HL-60 (cell line): ENCODE data around the gene QSOX2.
"Not testable (repeated sequence)": the region's sequence is repeated elsewhere in the genome, so short reads cannot be mapped to it uniquely, and the experiment has no call there.

Source experiments
- DNase-seq, 2 experiments: peaks; one replicate each; pipeline ENCODE4 v3.0.0-alpha.2; 2010 to 2020; ENCODE audit warnings: low read depth in 1 of 2, low spot score in 1 of 2
- H3K27ac ChIP-seq: fragments of 250-450 bp; sonication (Bioruptor Pico); replicated peaks from 2 replicates; pipeline ENCODE4 v1.5.1; 2020; ENCODE audit warnings: mild to moderate bottlenecking, moderate library complexity
- H3K27me3 ChIP-seq: fragments of 250-450 bp; sonication (Bioruptor Pico); 2 replicates; pipeline ENCODE4 v1.5.1; 2021; ENCODE audit warnings: mild to moderate bottlenecking, moderate library complexity; ENCODE audit not compliant: insufficient read depth, poor library complexity, severe bottlenecking
- H3K4me3 ChIP-seq: replicated peaks from 2 replicates; pipeline ENCODE4 v1.5.1; 2011; ENCODE audit warnings: mild to moderate bottlenecking, control low read depth, low read length; ENCODE audit not compliant: insufficient read depth
- CTCF ChIP-seq: IDR thresholded peaks from one replicate; pipeline ENCODE4 v1.5.1; 2011; ENCODE audit warnings: low read length, control low read depth, inconsistent platforms; ENCODE audit not compliant: insufficient read depth
- GABPA ChIP-seq: IDR thresholded peaks from 2 replicates; pipeline ENCODE4 v1.6.1; 2012; ENCODE audit warnings: low read depth
- POLR2AphosphoS5 ChIP-seq: IDR thresholded peaks from 2 replicates; pipeline ENCODE4 v1.6.1; 2012; ENCODE audit warnings: low read depth
- REST ChIP-seq: IDR thresholded peaks from 2 replicates; pipeline ENCODE4 v1.6.1; 2012; ENCODE audit warnings: low read depth; ENCODE audit not compliant: insufficient replicate concordance
- SPI1 ChIP-seq: IDR thresholded peaks from 2 replicates; pipeline ENCODE4 v1.6.1; 2012; ENCODE audit warnings: low read depth, mild to moderate bottlenecking, borderline replicate concordance

Gene QSOX2

GRCh38 chr9:136268318-136268717 lies 22.7 kb upstream of the QSOX2 start:
- no peak overlapping the region for H3K27ac ChIP-seq
- H3K27me3 ChIP-seq = peaks cover 7% of the 10 kb centered on the region
- H3K4me3 ChIP-seq = no peak overlapping the region
- no peak for DNase-seq
- no peak for TF ChIP-seq CTCF

- peak; percentile 67 to 78 for DNase-seq
- H3K4me3 ChIP-seq = peak overlapping the region; percentile 41
- H3K27me3 ChIP-seq = peaks cover 4% of the 10 kb centered on the region
- no peak overlapping the region for H3K27ac ChIP-seq
- TF ChIP-seq GABPA = no peak
- peak; percentile 9 for TF ChIP-seq CTCF
These were observed 21.9 kb upstream of the QSOX2 start for GRCh38 chr9:136267261-136268111.

GRCh38 chr9:136266641-136267040 lies 21.0 kb upstream of the QSOX2 start:
- H3K27ac ChIP-seq, H3K4me3 ChIP-seq, DNase-seq, H3K27me3 ChIP-seq: not testable (repeated sequence)

GRCh38 chr9:136265561-136266355 lies 20.1 kb upstream of the QSOX2 start:
- no peak for DNase-seq
- Histone ChIP-seq H3K27me3 (peaks cover 4% of the 10 kb centered on the region), H3K4me3 (no peak overlapping the region), H3K27ac (no peak overlapping the region)
- no peak for TF ChIP-seq GABPA
- TF ChIP-seq CTCF = no peak
- no peak for TF ChIP-seq SPI1
- TF ChIP-seq REST = no peak
- no peak for TF ChIP-seq POLR2AphosphoS5
